HFF-Myc (cell line): Measurements from ENCODE around the gene SLC16A12.
"Not testable (repeated sequence)": the region's sequence is repeated elsewhere in the genome, so short reads cannot be mapped to it uniquely, and the experiment has no call there.

Experiments
- DNase-seq: peaks from one replicate; pipeline ENCODE4 v3.0.0-alpha.2; 2011; ENCODE audit warnings: low read depth; ENCODE audit errors: extremely low read depth
- H3K4me3 ChIP-seq: replicated peaks from 2 replicates; pipeline ENCODE4 v1.5.1; 2011; ENCODE audit warnings: low read depth, mild to moderate bottlenecking, control low read depth, low read length
- TF ChIP-seq, protein P1 (sequence below): IDR thresholded peaks from 2 replicates; pipeline ENCODE4 v1.5.1; 2012; ENCODE audit warnings: mild to moderate bottlenecking, low read depth, low read length, control low read depth; ENCODE audit errors: missing control alignments

The SLC16A12 gene

DNA sequence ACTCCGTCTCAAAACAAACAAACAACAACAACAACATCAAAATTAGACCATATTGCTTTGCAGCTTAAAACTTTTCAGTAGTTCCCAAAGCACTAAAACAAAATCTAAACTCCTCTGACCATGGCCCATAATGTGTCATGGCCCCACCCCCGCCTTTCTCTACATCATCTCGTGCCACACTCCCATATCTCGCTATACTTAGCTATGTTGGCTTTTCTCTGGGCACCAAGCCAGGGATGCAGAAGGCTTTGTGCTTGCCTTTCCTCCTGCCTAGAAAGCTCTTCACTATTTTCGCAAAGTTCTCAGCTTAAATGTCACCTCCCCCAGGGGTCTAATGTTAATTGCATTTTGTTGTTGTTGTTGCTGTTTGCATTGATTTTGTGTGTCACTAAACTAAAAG is 15.1 kb upstream of the SLC16A12 start:
- TF ChIP-seq, protein P1, sequence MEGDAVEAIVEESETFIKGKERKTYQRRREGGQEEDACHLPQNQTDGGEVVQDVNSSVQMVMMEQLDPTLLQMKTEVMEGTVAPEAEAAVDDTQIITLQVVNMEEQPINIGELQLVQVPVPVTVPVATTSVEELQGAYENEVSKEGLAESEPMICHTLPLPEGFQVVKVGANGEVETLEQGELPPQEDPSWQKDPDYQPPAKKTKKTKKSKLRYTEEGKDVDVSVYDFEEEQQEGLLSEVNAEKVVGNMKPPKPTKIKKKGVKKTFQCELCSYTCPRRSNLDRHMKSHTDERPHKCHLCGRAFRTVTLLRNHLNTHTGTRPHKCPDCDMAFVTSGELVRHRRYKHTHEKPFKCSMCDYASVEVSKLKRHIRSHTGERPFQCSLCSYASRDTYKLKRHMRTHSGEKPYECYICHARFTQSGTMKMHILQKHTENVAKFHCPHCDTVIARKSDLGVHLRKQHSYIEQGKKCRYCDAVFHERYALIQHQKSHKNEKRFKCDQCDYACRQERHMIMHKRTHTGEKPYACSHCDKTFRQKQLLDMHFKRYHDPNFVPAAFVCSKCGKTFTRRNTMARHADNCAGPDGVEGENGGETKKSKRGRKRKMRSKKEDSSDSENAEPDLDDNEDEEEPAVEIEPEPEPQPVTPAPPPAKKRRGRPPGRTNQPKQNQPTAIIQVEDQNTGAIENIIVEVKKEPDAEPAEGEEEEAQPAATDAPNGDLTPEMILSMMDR = no peak
- no peak overlapping the region for H3K4me3 ChIP-seq
- DNase-seq = no peak

DNA sequence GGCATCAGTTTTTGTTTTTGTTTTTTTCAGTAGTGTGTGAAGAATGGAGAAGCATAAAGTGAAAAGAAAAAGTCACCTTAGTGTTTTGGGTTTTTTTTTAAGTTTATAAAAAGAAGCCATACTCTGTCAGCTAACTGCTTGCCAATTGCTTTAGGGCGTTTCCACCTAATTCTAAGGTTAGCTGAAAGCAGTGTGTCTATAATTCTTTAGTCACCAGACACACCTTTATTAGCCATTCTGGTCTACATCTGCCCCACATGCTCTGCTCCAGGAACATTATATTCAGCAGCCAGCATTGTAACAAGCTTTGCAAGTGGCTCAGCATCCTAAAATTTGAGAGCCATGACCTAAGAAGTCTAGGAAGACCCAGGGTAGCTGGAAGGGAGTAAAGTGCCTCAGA is 14.1 kb upstream of the SLC16A12 start:
- TF ChIP-seq, protein P1 = no peak
- DNase-seq = no peak

GRCh38 chr10:89548673-89549072 is 13.3 kb upstream of the SLC16A12 start:
- TF ChIP-seq, protein P1 = no peak
- no peak for DNase-seq
- H3K4me3 ChIP-seq = no peak overlapping the region

More for the DNA sequence above, 14.1 kb upstream of the SLC16A12 start:
- no peak overlapping the region for H3K4me3 ChIP-seq

GRCh38 chr10:89547853-89548513 is 12.6 kb upstream of the SLC16A12 start:
- TF ChIP-seq, protein P1 = no peak
- no peak for DNase-seq
- H3K4me3 ChIP-seq = no peak overlapping the region

GRCh38 chr10:89546651-89547050 is 11.3 kb upstream of the SLC16A12 start:
- DNase-seq = not testable (repeated sequence)

GRCh38 chr10:89543841-89544240 is 8.4 kb upstream of the SLC16A12 start:
- no peak for DNase-seq
- no peak overlapping the region for H3K4me3 ChIP-seq
- TF ChIP-seq, protein P1 = no peak

More at GRCh38 chr10:89546651-89547050, 11.3 kb upstream of the SLC16A12 start:
- H3K4me3 ChIP-seq = not testable (repeated sequence)

GRCh38 chr10:89540420-89540949 is 5.1 kb upstream of the SLC16A12 start:
- no peak for DNase-seq
- TF ChIP-seq, protein P1 = no peak
- H3K4me3 ChIP-seq = no peak overlapping the region
